SH-SY5Y (cell line): ENCODE measurements around the gene KAT8.

Experiments
- GATA2 ChIP-seq: IDR thresholded peaks from 2 replicates; pipeline ENCODE4 v1.6.1; 2011; ENCODE audit warnings: mild to moderate bottlenecking, low read depth, low read length
- GATA3 ChIP-seq: IDR thresholded peaks from 2 replicates; pipeline ENCODE4 v1.6.1; 2011; ENCODE audit warnings: low read depth, mild to moderate bottlenecking, low read length, moderate library complexity

KAT8 gene

DNA sequence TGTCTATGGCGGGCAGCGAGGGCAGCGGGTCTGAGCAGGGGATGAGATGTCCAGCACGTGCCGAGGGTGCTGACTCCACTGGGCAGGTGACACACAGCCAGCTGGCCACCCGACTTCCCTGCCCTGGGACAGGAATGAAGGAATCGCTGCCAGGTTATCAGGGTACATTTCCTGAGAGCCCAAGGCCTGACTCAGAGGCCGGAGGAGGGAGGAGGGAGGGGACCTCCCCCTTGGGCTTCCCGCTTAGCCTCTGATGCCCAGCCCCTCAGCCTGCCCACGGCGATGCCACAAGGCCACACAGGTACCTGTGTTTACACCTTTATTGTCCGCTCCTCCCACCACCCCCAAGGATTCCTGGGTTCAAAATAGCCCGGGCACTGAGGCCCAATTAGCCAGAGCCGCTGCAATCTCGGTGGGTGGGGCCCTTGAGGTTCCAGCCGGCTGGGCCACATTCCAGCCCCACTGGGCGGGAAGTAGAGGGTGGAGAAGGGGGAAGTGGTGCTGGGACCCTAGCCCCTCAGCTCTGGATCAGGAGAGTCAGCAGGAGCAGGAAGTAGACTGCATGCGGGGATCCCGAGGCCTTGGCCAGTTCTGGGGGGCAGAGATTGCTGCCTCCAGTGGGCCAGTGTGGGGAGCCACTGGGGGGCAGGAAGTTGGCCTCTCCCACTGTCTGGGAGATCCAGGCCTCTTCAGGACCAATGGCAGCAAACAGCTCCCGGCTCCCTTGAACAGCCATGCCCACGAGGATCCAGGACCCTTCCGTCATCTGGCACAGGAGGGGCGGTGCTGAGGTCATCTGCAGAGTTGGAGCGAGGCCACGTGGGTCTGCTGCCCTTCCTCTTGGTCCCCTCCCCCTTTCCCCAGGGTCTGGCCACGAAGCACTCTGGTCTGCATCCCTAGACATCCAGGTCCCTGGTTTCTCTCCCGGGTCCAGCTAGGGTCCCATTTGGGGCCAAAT is 21.4 kb downstream of the KAT8 start:
- TF ChIP-seq GATA2 = no peak
- TF ChIP-seq GATA3 = no peak

DNA sequence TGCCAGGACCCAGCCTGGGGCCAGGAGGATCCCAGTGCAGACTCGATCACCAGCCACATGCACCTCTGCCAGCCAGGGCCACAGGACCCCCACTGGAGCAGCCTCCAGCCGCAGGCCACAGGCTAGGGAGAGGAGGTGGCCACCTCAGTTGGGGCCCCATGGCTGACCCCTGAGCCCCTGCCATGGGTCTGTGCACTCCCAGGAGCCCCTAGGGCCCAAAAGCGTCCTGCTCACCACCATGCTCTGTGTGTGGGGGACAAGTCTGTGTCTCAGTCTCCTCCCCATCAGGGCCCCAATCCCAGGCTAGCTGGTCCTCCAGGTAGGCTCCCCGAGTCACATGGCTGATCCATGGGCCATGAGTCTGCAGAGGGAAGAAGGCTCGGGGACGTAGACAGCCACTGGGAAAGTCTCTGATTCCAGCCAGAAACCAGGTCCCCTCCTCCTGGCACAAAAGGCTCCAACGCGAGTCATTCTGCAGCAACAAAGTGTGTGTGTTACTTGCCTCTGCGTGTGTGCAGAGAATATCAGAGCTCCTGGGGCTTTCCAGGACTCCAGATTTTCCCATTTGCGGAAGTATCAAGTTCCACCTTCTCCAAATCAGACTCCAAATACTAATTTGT is 24.1 kb downstream of the KAT8 start:
- TF ChIP-seq GATA2 (no peak), GATA3 (no peak)

DNA sequence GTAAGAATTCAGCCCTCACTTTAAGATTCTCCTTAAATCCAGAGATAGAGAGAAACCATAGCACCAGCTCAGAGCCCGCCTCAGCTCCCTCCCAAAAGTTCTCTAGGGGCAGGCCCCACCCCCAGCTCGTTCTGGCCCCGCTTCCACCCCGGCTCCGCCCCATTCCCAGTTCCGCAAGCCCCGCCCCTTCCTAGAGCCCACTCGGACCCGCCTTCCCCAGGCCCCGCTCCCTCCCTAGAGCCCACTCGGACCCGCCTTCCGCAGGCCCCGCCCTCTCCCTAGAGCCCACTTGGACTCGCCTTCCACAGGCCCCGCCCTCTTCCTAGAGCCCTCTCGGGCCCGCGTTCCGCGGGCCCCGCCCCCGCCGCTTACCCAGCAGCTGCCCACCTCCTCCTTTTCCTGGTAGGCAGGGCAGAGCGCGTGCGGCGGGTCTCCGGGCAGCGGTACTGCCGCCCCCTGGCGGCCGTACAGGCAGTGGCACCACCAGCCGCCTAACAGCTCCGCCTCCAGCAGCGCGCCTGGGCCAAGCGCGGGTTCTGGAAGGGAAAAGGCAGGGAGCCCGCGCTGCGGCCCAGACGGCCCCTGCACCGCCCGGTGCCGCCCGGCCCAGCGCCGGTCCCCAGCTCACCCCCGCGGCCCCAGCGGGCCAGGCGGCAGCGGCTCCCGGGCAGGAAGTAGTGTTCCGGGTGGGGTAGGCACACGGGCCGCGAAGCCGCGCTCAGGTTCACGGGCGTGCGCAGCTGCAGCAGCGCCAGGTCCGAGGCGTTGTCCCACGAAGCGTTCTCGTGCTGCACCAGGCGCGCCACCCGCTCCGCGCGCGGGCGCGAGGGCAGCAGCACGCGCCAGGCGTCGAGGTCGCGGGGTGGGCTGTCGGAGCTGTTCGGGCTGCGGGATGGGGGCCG is 24.9 kb downstream of the KAT8 start:
- TF ChIP-seq GATA2 (no peak), GATA3 (no peak)

DNA sequence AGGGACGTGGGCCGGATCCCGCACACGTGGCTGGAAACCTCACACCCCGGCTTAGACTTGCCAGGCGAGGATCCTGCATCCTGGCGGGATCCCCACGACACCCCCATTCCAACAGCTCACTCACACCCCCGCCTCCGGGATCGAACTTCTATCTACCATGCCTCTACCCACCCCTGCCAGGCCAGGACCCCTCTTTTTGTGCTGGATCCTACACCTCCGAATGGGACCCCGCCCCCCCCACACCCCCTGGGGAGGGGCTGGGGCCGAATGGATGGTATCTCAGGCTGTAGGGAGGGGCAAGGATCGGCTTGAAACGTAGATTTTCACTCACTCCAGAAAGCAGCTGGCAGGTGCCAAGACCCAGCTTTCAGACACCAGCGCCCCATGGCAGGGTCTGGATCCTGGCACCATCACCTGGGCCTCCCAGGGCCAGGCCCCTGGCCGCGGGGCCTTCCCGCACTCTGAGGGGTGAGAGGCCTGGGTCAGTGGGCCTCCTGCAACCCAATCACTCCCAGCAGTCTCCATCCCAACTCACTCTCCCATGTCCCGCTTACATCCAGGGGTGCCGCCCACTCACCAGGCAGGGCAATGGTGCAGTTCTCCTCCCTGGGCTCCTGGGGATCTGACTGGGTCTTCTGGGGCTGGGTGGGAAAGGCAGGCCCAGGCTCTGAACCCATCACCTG is 25.7 kb downstream of the KAT8 start:
- no peak for TF ChIP-seq GATA2
- no peak for TF ChIP-seq GATA3

DNA sequence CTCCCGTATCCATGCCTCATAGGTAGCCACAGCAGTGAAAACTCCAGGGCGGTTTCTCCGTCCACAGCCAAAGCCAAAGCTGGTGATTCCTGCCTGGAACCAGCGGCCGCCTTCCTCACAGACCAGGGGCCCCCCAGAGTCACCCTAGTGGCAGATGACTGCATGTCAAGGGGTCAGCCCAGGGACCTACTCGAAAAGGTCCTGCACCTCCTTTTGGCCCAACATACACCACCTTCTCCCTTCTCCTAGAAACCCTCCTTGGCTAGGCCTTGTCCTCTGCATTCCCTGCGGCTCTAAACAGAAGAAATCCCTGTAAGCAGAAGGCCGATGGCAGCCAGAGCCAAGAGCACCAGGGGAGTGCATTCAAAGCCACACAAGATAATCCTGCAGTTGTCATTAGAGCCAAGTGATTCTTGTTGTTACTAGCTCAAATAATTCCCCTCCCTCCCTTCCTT is 26.3 kb downstream of the KAT8 start:
- no peak for TF ChIP-seq GATA3
- TF ChIP-seq GATA2 = no peak

DNA sequence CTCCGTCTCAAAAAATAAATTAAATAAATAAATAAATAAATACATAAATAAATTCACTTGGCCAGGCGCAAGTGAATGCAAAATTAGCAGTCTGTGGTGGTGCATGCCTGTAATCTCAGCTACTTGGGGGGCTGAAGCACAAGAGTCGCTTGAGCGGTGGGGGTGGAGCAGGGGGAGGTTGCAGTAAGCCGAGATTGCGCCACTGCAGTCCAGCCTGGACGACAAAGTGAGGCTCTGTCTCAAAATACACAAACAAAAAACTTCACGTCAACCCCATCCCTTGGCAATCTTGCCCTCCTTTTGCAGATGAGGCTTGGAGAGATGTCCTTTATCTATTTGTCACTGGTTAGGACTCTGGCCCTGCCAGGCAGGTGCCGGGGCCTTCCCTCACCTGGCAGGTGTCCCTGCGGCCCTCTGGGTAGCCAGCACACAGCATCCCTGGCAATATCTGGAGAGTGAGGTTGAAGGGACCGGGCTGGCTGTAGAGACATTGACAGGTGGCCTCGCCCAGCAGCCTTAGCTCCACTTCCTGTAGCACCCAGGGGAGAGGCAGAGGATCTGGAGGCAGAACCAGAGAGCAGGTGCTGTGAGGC is 28.0 kb downstream of the KAT8 start:
- TF ChIP-seq GATA3 (no peak), GATA2 (no peak)

DNA sequence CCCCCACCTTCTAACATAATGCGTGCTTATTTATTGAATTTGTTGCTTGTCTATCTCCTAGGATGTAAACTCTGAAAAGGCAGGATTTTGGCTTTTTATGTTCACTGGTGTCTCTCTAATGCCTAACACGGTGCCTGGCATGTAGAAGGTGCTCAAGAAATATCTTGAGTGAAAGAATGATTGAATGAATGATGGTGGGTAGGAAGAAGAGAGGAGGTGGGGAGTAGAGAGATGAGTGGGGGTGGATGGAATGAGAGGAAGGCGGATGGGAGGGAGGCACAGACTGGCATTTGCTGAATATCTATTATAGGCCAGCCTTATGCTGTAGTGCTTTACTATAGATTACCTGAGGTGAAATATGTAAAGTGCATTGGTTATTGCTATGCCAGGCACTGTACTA is 30.1 kb downstream of the KAT8 start:
- no peak for TF ChIP-seq GATA3
- no peak for TF ChIP-seq GATA2

DNA sequence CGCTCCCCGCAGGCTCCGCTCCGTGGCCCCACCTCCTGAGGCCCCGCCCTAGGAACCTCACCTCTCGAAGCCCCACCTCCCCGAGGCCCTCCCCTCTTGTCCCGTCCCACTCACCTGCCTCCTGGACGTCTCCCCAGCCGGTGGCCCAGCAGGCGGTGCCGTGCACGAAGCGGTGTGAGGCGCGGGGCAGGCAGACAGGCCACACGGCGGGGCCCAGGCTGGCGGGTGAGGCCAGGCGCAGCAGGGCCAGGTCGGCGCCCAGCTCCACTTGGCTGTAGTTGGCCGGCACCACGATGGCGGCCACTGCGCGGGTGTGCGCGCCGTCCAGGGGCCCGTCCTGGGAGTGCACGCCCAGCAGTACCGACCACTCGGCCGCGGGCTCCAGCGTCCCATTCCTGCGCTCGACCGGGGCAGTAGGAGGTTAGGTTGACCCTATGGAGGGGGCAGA is 30.8 kb downstream of the KAT8 start:
- TF ChIP-seq GATA2 (no peak), GATA3 (no peak)

DNA sequence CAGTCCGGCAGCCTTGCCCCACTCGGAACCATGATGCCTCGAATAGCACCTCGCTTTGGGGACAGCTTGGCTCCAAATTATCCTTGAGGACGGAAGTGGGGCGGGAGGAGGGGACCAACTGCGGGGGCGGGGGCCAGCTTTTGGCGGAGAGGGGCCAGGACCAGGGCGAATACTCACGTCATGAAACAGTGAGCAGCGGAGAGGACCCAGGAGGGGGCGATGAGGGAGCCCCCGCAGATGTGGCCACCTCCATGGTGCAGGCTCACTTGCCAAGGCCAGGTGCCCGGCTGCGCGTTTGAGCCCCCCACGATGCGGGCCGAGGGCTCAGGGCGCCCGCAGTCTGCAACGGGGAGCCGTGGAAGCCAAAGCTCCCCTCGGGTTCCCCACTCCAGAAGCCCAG is 31.4 kb downstream of the KAT8 start:
- TF ChIP-seq GATA3 = no peak
- TF ChIP-seq GATA2 = no peak

DNA sequence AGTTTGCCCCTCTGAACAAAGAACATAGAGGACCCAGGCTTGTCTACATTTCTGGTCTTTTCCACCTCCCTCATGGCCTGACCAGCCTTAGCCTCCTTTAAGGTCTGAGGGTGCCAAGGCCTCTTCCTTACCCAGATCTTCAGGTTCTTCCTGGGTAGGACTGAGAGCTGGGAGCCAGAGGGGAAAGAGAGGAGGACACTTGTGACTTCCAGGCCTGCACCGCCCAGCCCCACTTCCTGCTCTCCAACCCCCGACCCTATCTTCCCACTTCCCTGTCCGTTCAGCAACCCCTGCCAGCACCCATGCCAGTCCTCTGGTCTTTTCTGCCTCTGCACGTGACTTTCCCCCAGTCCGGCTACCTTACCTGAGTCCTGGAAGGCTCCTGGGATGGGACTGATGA is 31.9 kb downstream of the KAT8 start:
- TF ChIP-seq GATA2 (no peak), GATA3 (no peak)

DNA sequence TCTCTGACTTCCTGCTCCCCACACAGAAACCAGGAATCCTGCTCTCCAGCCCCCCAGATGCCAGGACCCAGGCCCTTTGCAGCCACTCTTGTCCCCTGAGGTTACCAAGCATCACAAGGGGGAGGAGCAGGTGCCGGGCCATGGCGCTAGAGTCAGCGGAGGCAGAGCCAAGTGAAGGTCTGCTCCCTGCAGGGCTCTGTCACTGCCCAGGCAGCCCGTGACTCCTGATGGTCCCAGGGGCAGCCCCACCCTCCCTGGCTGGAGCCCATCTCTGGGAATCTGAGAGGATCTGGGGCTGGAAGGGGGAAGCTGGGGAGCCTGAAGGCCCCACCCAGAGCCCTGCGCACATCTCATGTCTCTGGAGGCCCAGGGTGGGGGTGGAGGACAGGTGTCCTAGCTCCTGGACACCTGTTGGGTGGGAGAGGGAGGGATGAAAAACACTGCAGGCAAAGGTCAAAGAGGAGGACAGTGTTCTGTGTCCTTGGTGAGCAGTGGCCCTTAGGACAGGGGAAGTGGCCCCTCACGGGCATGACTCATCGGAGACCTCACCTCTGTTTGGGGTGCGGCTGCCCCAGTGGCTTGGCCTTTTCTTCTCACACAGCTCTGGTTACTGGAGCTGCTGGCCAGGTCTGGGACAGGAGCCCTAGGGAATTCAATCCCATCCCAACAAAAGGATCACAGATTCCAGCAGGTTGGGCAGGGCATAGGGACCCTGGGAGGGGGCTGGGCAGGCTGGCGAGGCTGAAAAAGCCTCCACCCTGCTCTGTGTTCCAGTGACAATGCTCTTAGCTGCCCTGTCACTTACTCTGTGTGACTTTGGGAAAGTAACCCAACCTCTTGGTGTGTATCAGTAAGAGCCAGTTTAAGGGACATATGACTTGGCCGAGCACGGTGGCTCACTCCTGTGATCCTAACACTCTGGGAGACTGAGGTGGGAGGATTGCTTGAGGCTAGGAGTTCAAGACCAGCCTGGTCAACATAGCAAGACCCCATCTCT is 32.7 kb downstream of the KAT8 start, which contains the start of gene PRSS36:
PRSS36 (minus strand) TSS at position 173 of the 997 bp plus-strand sequence; CDS start at position 142, 31 bp downstream.
- TF ChIP-seq GATA3 (no peak), GATA2 (no peak)

DNA sequence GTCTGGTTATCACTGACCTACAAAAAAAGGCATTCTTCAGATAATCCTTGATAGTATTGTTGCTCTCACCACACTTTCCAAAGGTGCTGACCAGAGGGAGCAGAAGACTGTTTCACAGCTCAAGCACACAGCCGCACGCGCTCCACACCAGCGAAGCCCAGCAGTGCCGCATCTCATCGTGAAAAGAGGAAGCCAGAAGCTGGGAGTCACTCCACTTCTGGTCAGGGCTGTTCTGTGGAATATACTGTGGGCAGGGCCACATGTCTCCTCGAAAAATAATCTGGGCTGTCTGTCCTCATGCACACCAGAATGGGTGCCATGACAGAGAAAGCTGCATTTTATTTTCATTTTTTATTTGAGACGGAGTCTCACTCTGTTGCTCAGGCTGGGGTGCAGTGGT is 39.7 kb downstream of the KAT8 start:
- no peak for TF ChIP-seq GATA2
- no peak for TF ChIP-seq GATA3

DNA sequence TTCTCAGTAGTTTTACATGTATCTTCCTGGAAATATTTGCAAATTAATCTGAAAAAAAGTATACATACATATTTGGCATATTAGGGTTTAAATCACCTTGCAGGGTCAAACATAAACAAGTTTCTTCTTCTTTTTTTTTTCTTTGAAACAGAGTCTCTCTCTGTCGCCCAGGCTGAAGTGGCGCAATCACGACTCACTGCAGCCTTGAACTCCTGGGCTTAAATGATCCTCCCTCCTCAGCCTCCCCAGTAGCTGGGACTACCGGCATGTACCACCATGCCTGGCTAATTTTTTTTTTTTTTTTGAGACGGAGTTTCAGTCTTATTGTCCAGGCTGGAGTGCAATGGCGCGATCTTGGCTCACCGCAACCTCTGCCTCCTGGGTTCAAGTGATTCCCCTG is 49.9 kb downstream of the KAT8 start:
- TF ChIP-seq GATA2 = no peak
- no peak for TF ChIP-seq GATA3
